ENCODE measurements around the gene NUPR2.

DNA sequence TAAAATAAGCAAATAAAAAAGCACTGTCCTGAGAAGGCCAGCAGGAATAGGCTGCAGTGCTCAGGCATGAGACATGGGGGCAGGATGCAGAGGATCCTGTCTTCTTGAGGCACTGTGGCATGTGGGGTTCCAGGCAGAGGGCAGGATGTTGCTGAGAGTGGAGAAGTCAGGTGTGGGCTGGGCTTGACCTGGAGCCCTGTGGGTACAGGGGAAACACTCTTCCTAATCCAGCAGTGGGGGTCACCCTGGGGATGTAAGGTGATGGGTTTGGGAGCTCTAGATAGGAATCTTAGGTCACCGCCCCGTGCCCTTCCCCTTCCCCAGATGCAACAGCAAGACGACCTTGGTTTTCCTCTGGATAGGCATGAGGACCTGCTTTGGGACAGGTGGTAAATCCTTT lies 38.5 kb downstream of the NUPR2 start:
- TF ChIP-seq, protein P1, sequence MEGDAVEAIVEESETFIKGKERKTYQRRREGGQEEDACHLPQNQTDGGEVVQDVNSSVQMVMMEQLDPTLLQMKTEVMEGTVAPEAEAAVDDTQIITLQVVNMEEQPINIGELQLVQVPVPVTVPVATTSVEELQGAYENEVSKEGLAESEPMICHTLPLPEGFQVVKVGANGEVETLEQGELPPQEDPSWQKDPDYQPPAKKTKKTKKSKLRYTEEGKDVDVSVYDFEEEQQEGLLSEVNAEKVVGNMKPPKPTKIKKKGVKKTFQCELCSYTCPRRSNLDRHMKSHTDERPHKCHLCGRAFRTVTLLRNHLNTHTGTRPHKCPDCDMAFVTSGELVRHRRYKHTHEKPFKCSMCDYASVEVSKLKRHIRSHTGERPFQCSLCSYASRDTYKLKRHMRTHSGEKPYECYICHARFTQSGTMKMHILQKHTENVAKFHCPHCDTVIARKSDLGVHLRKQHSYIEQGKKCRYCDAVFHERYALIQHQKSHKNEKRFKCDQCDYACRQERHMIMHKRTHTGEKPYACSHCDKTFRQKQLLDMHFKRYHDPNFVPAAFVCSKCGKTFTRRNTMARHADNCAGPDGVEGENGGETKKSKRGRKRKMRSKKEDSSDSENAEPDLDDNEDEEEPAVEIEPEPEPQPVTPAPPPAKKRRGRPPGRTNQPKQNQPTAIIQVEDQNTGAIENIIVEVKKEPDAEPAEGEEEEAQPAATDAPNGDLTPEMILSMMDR (conservative IDR thresholded peaks at IDR 0.05; ENCODE audit: low read depth, low read length) = no peak
- TF ChIP-seq POLR2A (IDR thresholded peaks at IDR 0.05; ENCODE audit: low read depth, low read length) (no peak), MAFK (IDR thresholded peaks at IDR 0.05; ENCODE audit: low read depth, low read length) (no peak), RCOR1 (IDR thresholded peaks at IDR 0.05; ENCODE audit: insufficient replicate concordance, low read length) (no peak), CEBPB (IDR thresholded peaks at IDR 0.05; ENCODE audit: low read depth, low read length) (no peak), MXI1 (IDR thresholded peaks at IDR 0.05; ENCODE audit: borderline replicate concordance, low read depth, low read length) (no peak), FOS (IDR thresholded peaks at IDR 0.05; ENCODE audit: low read depth, low read length) (no peak), USF2 (IDR thresholded peaks at IDR 0.05; ENCODE audit: low read depth, low read length) (no peak), RAD21 (IDR thresholded peaks at IDR 0.05; ENCODE audit: low read length) (no peak), BHLHE40 (IDR thresholded peaks at IDR 0.05; ENCODE audit: low read depth, low read length) (no peak), SMC3 (IDR thresholded peaks at IDR 0.05; ENCODE audit: low read depth, low read length) (no peak)
- TF ChIP-seq, protein P2, sequence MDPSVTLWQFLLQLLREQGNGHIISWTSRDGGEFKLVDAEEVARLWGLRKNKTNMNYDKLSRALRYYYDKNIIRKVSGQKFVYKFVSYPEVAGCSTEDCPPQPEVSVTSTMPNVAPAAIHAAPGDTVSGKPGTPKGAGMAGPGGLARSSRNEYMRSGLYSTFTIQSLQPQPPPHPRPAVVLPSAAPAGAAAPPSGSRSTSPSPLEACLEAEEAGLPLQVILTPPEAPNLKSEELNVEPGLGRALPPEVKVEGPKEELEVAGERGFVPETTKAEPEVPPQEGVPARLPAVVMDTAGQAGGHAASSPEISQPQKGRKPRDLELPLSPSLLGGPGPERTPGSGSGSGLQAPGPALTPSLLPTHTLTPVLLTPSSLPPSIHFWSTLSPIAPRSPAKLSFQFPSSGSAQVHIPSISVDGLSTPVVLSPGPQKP (IDR thresholded peaks at IDR 0.05; ENCODE audit: borderline replicate concordance, low read depth, low read length) = no peak

Measured in IMR-90 (cell line).